ENCODE measurements around the gene IL1RL1. TPM values are rescaled to one million over a fixed set of nuclear protein-coding genes. Genes with fewer than 3 reads are reported as not detected.

IL1RL1 gene
- total RNA-seq, 1 donor from 2014 or later = 0.27 TPM

DNA sequence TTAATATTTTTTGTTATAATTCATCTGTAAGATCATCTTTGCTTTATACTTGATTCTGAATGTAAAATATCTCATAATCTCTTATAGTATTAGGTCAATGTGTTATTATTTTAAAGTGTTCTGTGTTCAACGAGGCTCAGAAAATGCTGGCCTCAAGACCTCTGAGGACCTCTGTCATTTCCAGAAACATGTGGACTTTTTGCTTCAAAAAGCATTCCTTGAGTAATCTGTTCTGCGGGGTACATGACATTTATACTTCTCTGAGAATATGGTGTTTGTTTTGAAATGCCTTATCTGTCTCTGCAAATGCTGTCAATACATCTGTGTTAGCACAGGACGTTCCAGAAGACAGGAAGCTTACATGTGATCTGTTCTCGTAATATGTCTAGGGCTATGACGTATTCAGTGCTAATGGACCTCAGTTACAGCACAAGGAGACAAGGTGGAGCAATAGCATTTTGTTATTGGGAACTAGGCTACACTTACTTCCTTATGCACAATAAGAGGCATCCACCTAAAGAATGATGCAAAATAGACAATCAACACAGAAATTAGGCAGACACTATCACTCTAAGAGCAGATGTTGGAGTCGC, 37.6 kb upstream of the IL1RL1 start:
- Histone ChIP-seq H3K79me2 (ENCODE audit: insufficient read depth, low read length) (no peaks in the 10 kb centered on the region), H3K4me2 (ENCODE audit: low read length) (no peak overlapping the region), H3K4me3 (ENCODE audit: insufficient read depth, low read depth, low read length) (no peak overlapping the region), H3K27ac (ENCODE audit: low read depth, low read length) (no peak overlapping the region), H3K9ac (ENCODE audit: low read length) (no peak overlapping the region), H3K4me1 (ENCODE audit: insufficient read depth, low read length) (no peaks in the 10 kb centered on the region), H3K9me3 (ENCODE audit: insufficient read depth, low read depth, low read length) (no peaks in the 10 kb centered on the region), H3K27me3 (ENCODE audit: insufficient read depth, low read length) (peaks cover 9% of the 10 kb centered on the region), H2AFZ (ENCODE audit: low read depth, low read length) (no peak overlapping the region), H3K36me3 (ENCODE audit: insufficient read depth, low read length) (no peaks in the 10 kb centered on the region), H4K20me1 (ENCODE audit: insufficient read depth, low read length) (no peaks in the 10 kb centered on the region)
- no peak overlapping the region for H3K27ac Mint-ChIP-seq (ENCODE audit: unreplicated experiment)
- H3K27me3 Mint-ChIP-seq (ENCODE audit: low read depth, unreplicated experiment) = peaks cover 4% of the 10 kb centered on the region
- H3K9me3 Mint-ChIP-seq (ENCODE audit: unreplicated experiment) = peaks cover 4% of the 10 kb centered on the region
- TF ChIP-seq EZH2 (IDR thresholded peaks at IDR 0.05; ENCODE audit: insufficient read depth, low read length) = no peak
- TF ChIP-seq, protein P1, sequence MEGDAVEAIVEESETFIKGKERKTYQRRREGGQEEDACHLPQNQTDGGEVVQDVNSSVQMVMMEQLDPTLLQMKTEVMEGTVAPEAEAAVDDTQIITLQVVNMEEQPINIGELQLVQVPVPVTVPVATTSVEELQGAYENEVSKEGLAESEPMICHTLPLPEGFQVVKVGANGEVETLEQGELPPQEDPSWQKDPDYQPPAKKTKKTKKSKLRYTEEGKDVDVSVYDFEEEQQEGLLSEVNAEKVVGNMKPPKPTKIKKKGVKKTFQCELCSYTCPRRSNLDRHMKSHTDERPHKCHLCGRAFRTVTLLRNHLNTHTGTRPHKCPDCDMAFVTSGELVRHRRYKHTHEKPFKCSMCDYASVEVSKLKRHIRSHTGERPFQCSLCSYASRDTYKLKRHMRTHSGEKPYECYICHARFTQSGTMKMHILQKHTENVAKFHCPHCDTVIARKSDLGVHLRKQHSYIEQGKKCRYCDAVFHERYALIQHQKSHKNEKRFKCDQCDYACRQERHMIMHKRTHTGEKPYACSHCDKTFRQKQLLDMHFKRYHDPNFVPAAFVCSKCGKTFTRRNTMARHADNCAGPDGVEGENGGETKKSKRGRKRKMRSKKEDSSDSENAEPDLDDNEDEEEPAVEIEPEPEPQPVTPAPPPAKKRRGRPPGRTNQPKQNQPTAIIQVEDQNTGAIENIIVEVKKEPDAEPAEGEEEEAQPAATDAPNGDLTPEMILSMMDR (IDR thresholded peaks at IDR 0.05; ENCODE audit: insufficient read depth, low read depth, low read length) = no peak
- peaks cover 8% of the 10 kb centered on the region for H3K4me1 Mint-ChIP-seq (ENCODE audit: low read depth, unreplicated experiment)
- no peaks in the 10 kb centered on the region for H3K36me3 Mint-ChIP-seq (ENCODE audit: low read depth, unreplicated experiment)
- H3K4me3 Mint-ChIP-seq (ENCODE audit: unreplicated experiment) = no peak overlapping the region
- no peak for DNase-seq (ENCODE audit: low read depth)
- FAIRE-seq = no peak

- Histone ChIP-seq H3K4me1 (ENCODE audit: insufficient read depth, low read length) (no peaks in the 10 kb centered on the region), H3K27ac (ENCODE audit: low read depth, low read length) (no peak overlapping the region), H3K79me2 (ENCODE audit: insufficient read depth, low read length) (no peaks in the 10 kb centered on the region), H2AFZ (ENCODE audit: low read depth, low read length) (no peak overlapping the region), H3K4me2 (ENCODE audit: low read length) (no peak overlapping the region), H3K9me3 (ENCODE audit: insufficient read depth, low read depth, low read length) (no peaks in the 10 kb centered on the region), H3K4me3 (ENCODE audit: insufficient read depth, low read depth, low read length) (no peak overlapping the region), H4K20me1 (ENCODE audit: insufficient read depth, low read length) (no peaks in the 10 kb centered on the region), H3K27me3 (ENCODE audit: insufficient read depth, low read length) (no peaks in the 10 kb centered on the region), H3K9ac (ENCODE audit: low read length) (no peak overlapping the region), H3K36me3 (ENCODE audit: insufficient read depth, low read length) (no peaks in the 10 kb centered on the region)
- no peak overlapping the region for H3K4me3 Mint-ChIP-seq (ENCODE audit: unreplicated experiment)
- peaks cover 9% of the 10 kb centered on the region for H3K4me1 Mint-ChIP-seq (ENCODE audit: low read depth, unreplicated experiment)
- H3K36me3 Mint-ChIP-seq (ENCODE audit: low read depth, unreplicated experiment) = no peaks in the 10 kb centered on the region
- DNase-seq (ENCODE audit: low read depth) (no peak), FAIRE-seq (no peak)
- no peaks in the 10 kb centered on the region for H3K27me3 Mint-ChIP-seq (ENCODE audit: low read depth, unreplicated experiment)
- TF ChIP-seq, protein P1 (IDR thresholded peaks at IDR 0.05; ENCODE audit: insufficient read depth, low read depth, low read length) = no peak
- TF ChIP-seq EZH2 (IDR thresholded peaks at IDR 0.05; ENCODE audit: insufficient read depth, low read length) = no peak
- no peak overlapping the region for H3K27ac Mint-ChIP-seq (ENCODE audit: unreplicated experiment)
- H3K9me3 Mint-ChIP-seq (ENCODE audit: unreplicated experiment) = no peaks in the 10 kb centered on the region
Measured at GRCh38 chr2:102276549-102277201, 34.7 kb upstream of the IL1RL1 start.

DNA sequence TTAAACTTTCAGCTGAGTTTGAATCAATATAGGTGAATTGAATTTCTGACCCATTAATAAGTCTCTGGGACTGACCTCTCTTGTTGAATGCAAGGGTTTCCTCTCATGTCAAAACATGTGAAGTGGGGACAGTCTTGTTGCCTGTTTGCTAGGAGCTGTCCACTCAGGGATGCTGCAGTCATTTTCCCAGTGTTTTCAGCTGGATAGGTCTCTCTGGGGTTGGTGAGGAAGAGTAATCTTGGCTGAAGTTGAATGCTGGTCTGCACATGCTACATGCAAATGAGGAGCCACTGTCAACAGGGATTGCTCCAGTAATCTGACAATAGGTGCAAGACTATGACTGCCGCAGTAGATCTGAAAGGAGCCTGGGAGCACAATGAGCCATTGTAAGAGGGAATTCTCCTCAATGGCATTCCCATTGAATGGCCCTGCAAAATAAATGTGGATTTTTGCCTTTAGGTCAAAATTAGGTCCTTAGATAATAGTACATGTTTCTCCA, 34.1 kb upstream of the IL1RL1 start:
- H3K4me3 Mint-ChIP-seq (ENCODE audit: unreplicated experiment) = no peak overlapping the region
- Histone ChIP-seq H3K9me3 (ENCODE audit: insufficient read depth, low read depth, low read length) (no peaks in the 10 kb centered on the region), H3K79me2 (ENCODE audit: insufficient read depth, low read length) (no peaks in the 10 kb centered on the region)

More for the DNA sequence above, 34.1 kb upstream of the IL1RL1 start:
- Histone ChIP-seq H3K4me3 (ENCODE audit: insufficient read depth, low read depth, low read length) (no peak overlapping the region), H2AFZ (ENCODE audit: low read depth, low read length) (no peak overlapping the region), H3K4me2 (ENCODE audit: low read length) (no peak overlapping the region), H3K36me3 (ENCODE audit: insufficient read depth, low read length) (no peaks in the 10 kb centered on the region), H3K4me1 (ENCODE audit: insufficient read depth, low read length) (no peaks in the 10 kb centered on the region), H3K27me3 (ENCODE audit: insufficient read depth, low read length) (no peaks in the 10 kb centered on the region), H3K9ac (ENCODE audit: low read length) (no peak overlapping the region), H3K27ac (ENCODE audit: low read depth, low read length) (no peak overlapping the region), H4K20me1 (ENCODE audit: insufficient read depth, low read length) (no peaks in the 10 kb centered on the region)
- Mint-ChIP-seq H3K36me3 (ENCODE audit: low read depth, unreplicated experiment) (no peaks in the 10 kb centered on the region), H3K27me3 (ENCODE audit: low read depth, unreplicated experiment) (no peaks in the 10 kb centered on the region), H3K9me3 (ENCODE audit: unreplicated experiment) (no peaks in the 10 kb centered on the region), H3K27ac (ENCODE audit: unreplicated experiment) (no peak overlapping the region), H3K4me1 (ENCODE audit: low read depth, unreplicated experiment) (peaks cover 9% of the 10 kb centered on the region)
- TF ChIP-seq, protein P1 (IDR thresholded peaks at IDR 0.05; ENCODE audit: insufficient read depth, low read depth, low read length) = no peak
- TF ChIP-seq EZH2 (IDR thresholded peaks at IDR 0.05; ENCODE audit: insufficient read depth, low read length) = no peak
- DNase-seq (ENCODE audit: low read depth) (no peak), FAIRE-seq (no peak)
